Measurements from ENCODE around the gene DPF1.

Gene DPF1

DNA sequence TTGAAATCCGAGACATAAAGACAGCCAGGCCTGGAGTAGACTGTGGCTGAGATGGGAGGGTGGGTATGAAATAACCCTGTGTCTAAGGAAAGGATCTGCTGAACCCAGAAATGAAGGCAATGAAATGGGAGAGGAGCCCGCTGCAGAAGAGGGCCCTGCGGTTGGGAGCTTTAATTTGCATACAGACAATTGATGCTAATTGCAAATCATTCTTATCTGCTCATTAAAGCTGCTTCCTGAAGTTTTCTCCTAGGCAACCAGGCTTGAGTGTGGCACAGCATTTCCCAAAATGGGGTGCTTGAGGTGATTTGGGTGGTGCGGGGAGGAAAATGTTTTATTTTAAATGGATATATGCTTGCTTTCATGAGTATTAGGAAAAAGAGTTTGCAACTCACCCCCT is 55.4 kb downstream of the DPF1 start:
- no peak overlapping the region for H3K4me3 ChIP-seq (ENCODE audit: low read depth, low read length)
- H3K27ac ChIP-seq (ENCODE audit: extremely low read depth, low read depth, low read length): 0 out of 2 replicates have a peak overlapping the region, but pooled peaks have one; percentile 24
- H3K4me1 ChIP-seq (ENCODE audit: control insufficient read depth, insufficient read depth, low read length): no peaks in the 10 kb centered on the region
- no peak for TF ChIP-seq IKZF3 (tag by site-specific recombination; IDR thresholded peaks at IDR 0.05)
- ChIA-PET CTCF (no interaction called here), POLR2A (no interaction called here)
- no peaks in the 10 kb centered on the region for H3K9me3 ChIP-seq (ENCODE audit: control insufficient read depth, insufficient read depth, low read depth, low read length)
- H3K36me3 ChIP-seq (ENCODE audit: control insufficient read depth in 2 of 2, insufficient read depth in 1 of 2, low read length in 2 of 2): peaks cover 16 to 27% of the 10 kb centered on the region in 2 experiments

DNA sequence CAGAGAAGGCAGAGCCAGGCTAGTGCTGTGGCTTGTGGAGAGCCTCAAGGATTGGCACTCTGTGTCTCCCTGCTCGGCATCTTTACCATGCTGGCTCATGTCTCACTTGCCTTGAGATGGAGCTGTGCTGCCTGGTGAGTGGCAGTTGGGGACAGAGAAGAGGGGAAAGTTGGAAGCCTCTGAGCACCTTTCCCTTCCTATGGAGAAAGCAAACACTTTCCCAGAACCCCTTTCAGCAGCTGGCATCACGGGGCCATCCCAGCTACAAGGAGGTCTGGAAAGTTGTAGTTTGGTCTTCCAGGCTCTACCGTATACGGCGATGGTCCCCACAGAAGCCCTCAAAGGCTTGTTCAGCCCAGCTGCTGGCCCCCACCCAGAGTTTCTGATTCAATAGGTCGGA is 58.7 kb downstream of the DPF1 start:
- Histone ChIP-seq H3K36me3 (ENCODE audit: control insufficient read depth in 2 of 2, insufficient read depth in 1 of 2, low read length in 2 of 2) (peaks cover 28 to 39% of the 10 kb centered on the region in 2 experiments), H3K4me1 (ENCODE audit: control insufficient read depth, insufficient read depth, low read length) (no peaks in the 10 kb centered on the region), H3K4me3 (ENCODE audit: low read depth, low read length) (no peak overlapping the region), H3K9me3 (ENCODE audit: control insufficient read depth, insufficient read depth, low read depth, low read length) (no peaks in the 10 kb centered on the region), H3K27ac (ENCODE audit: extremely low read depth, low read depth, low read length) (no peak overlapping the region)
- TF ChIP-seq PRDM1 (tag by site-specific recombination; IDR thresholded peaks at IDR 0.05) (peak; percentile 96), ZNF37A (tag by site-specific recombination; IDR thresholded peaks at IDR 0.05) (no peak)
- POLR2A ChIA-PET: no interaction called here
- CTCF ChIA-PET: interaction anchor here (0.6 to 3.0 kb wide), 3 partner anchors 23 to 70 kb away, joined by 3 to 10 read pairs (median 4); no protein-coding TSS in a partner anchor

- no peaks in the 10 kb centered on the region for H3K9me3 ChIP-seq (ENCODE audit: control insufficient read depth, insufficient read depth, low read depth, low read length)
- peaks cover 28 to 46% of the 10 kb centered on the region in 2 experiments for H3K36me3 ChIP-seq (ENCODE audit: control insufficient read depth in 2 of 2, insufficient read depth in 1 of 2, low read length in 2 of 2)
- H3K4me1 ChIP-seq (ENCODE audit: control insufficient read depth, insufficient read depth, low read length): no peaks in the 10 kb centered on the region
- no peak overlapping the region for H3K27ac ChIP-seq (ENCODE audit: extremely low read depth, low read depth, low read length)
- TF ChIP-seq ZNF792 (tag by site-specific recombination; IDR thresholded peaks at IDR 0.05): no peak
- peak; percentile 45 for TF ChIP-seq GLIS2 (tag by site-specific recombination; IDR thresholded peaks at IDR 0.05)
- no peak for TF ChIP-seq ZBTB48 (tag by site-specific recombination; IDR thresholded peaks at IDR 0.05)
- TF ChIP-seq MZF1 (tag by site-specific recombination; IDR thresholded peaks at IDR 0.05; ENCODE audit: borderline replicate concordance): no peak
- CTCF ChIA-PET: interaction anchor here (0.7 to 3.0 kb wide), 2 partner anchors 22 to 26 kb away, joined by 3 to 10 read pairs; no protein-coding TSS in a partner anchor
- H3K4me3 ChIP-seq (ENCODE audit: low read depth, low read length): no peak overlapping the region
- POLR2A ChIA-PET: no interaction called here
These were observed 59.5 kb downstream of the DPF1 start for GRCh38 chr19:38164526-38164925.

DNA sequence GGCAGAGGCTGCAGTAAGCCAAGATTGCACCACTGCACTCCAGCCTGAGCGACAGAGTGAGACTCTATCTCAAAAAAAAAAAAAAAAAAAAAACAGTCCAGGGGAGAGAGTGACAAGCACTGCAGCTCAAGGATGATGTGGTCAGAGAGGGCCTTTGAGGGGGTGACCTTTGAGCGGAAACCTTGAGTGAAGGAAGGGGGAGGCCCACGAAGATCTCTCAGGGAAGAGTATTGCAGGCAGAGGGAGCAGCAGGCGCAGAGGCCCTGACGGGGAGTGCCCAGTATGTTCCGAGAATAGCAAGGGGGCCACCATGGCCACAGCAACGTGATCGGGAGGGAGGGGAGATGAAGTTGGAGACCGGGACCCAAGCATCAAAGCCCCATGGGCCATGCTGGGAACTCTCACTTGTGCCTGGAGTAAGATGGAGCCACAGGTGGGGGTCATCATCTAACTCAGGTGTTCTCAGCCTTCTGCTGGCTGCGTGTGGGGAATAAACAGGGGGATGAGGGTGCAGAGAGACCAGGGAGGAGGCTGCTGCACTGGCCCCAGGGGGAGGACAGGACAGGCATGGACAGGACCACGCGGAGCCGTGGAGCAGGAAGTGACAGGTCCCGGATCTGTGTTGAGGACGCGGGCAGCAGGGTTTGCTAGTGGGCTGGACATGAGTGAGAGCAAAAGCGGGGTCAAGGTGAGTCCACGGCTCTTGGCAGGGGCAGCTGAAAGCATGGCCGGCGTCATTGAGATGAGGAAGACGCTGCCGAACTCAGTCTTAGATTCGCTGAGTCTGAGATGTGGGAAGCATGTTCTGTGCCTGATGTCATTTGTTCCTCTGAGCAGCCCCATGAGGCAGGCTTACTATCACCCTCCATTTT is 60.4 kb downstream of the DPF1 start:
- TF ChIP-seq SCRT2 (tag by site-specific recombination; IDR thresholded peaks at IDR 0.05): peak; percentile 93
- TF ChIP-seq SCRT1 (tag by site-specific recombination; IDR thresholded peaks at IDR 0.05; ENCODE audit: borderline replicate concordance): peak; percentile 90
- TF ChIP-seq ZNF24 (tag by site-specific recombination; IDR thresholded peaks at IDR 0.05): no peak
- no peaks in the 10 kb centered on the region for H3K4me1 ChIP-seq (ENCODE audit: control insufficient read depth, insufficient read depth, low read length)
- H3K9me3 ChIP-seq (ENCODE audit: control insufficient read depth, insufficient read depth, low read depth, low read length): no peaks in the 10 kb centered on the region
- CTCF ChIA-PET: interaction anchor here (0.6 to 3.0 kb wide), 3 partner anchors 21 to 261 kb away, joined by 3 to 10 read pairs (median 4); no protein-coding TSS in a partner anchor
- H3K27ac ChIP-seq (ENCODE audit: extremely low read depth, low read depth, low read length): no peak overlapping the region
- POLR2A ChIA-PET: no interaction called here
- H3K36me3 ChIP-seq (ENCODE audit: control insufficient read depth in 2 of 2, insufficient read depth in 1 of 2, low read length in 2 of 2): peaks cover 28 to 43% of the 10 kb centered on the region in 2 experiments
- H3K4me3 ChIP-seq (ENCODE audit: low read depth, low read length): no peak overlapping the region

GRCh38 chr19:38162632-38163031 is 61.4 kb downstream of the DPF1 start:
- POLR2A ChIA-PET: no interaction called here
- no peak overlapping the region for H3K27ac ChIP-seq (ENCODE audit: extremely low read depth, low read depth, low read length)
- no peaks in the 10 kb centered on the region for H3K9me3 ChIP-seq (ENCODE audit: control insufficient read depth, insufficient read depth, low read depth, low read length)
- no peaks in the 10 kb centered on the region for H3K4me1 ChIP-seq (ENCODE audit: control insufficient read depth, insufficient read depth, low read length)
- CTCF ChIA-PET: interaction anchor here (1.2 to 1.4 kb wide), 2 partner anchors 13 to 260 kb away, joined by 3 to 6 read pairs; no protein-coding TSS in a partner anchor
- no peak overlapping the region for H3K4me3 ChIP-seq (ENCODE audit: low read depth, low read length)
- peaks cover 28 to 33% of the 10 kb centered on the region in 2 experiments for H3K36me3 ChIP-seq (ENCODE audit: control insufficient read depth in 2 of 2, insufficient read depth in 1 of 2, low read length in 2 of 2)
- no peak for TF ChIP-seq ZNF623 (tag by site-specific recombination; IDR thresholded peaks at IDR 0.05)
- TF ChIP-seq ZNF280D (tag by site-specific recombination; IDR thresholded peaks at IDR 0.05): peak; percentile 96
- no peak for TF ChIP-seq ZNF521 (tag by site-specific recombination; IDR thresholded peaks at IDR 0.05)
- TF ChIP-seq ZNF121 (tag by site-specific recombination; IDR thresholded peaks at IDR 0.05): no peak
- TF ChIP-seq, protein P1, sequence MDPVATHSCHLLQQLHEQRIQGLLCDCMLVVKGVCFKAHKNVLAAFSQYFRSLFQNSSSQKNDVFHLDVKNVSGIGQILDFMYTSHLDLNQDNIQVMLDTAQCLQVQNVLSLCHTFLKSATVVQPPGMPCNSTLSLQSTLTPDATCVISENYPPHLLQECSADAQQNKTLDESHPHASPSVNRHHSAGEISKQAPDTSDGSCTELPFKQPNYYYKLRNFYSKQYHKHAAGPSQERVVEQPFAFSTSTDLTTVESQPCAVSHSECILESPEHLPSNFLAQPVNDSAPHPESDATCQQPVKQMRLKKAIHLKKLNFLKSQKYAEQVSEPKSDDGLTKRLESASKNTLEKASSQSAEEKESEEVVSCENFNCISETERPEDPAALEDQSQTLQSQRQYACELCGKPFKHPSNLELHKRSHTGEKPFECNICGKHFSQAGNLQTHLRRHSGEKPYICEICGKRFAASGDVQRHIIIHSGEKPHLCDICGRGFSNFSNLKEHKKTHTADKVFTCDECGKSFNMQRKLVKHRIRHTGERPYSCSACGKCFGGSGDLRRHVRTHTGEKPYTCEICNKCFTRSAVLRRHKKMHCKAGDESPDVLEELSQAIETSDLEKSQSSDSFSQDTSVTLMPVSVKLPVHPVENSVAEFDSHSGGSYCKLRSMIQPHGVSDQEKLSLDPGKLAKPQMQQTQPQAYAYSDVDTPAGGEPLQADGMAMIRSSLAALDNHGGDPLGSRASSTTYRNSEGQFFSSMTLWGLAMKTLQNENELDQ (tag by site-specific recombination; IDR thresholded peaks at IDR 0.05; ENCODE audit: low read depth): no peak
- TF ChIP-seq ZNF274 (IDR thresholded peaks at IDR 0.05; ENCODE audit: low read length): no peak
- TF ChIP-seq ZNF274 (tag by site-specific recombination; IDR thresholded peaks at IDR 0.05; ENCODE audit: borderline replicate concordance): no peak
- no peak for TF ChIP-seq ZNF473 (tag by site-specific recombination; IDR thresholded peaks at IDR 0.05)

Data from HEK293 (cell line).